ENCODE results near the gene AP1S3. TPM values are rescaled to one million over a fixed set of nuclear protein-coding genes. Genes with fewer than 3 reads are reported as not detected.

The AP1S3 gene
- total RNA-seq, 1 experiment from 2014 or later = 17.4 TPM

GRCh38 chr2:223768179-223768578, 69.2 kb downstream of the AP1S3 start (continued):
- TF ChIP-seq ZBTB43 (CRISPR knock-in tag; IDR thresholded peaks at IDR 0.05) = no peak
- TF ChIP-seq, protein P1, sequence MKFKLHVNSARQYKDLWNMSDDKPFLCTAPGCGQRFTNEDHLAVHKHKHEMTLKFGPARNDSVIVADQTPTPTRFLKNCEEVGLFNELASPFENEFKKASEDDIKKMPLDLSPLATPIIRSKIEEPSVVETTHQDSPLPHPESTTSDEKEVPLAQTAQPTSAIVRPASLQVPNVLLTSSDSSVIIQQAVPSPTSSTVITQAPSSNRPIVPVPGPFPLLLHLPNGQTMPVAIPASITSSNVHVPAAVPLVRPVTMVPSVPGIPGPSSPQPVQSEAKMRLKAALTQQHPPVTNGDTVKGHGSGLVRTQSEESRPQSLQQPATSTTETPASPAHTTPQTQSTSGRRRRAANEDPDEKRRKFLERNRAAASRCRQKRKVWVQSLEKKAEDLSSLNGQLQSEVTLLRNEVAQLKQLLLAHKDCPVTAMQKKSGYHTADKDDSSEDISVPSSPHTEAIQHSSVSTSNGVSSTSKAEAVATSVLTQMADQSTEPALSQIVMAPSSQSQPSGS (CRISPR knock-in tag; IDR thresholded peaks at IDR 0.05; ENCODE audit: borderline replicate concordance, low read depth) = no peak
- no peak for TF ChIP-seq ZNF281 (CRISPR knock-in tag; IDR thresholded peaks at IDR 0.05)
- TF ChIP-seq ZNF219 (CRISPR knock-in tag; IDR thresholded peaks at IDR 0.05; ENCODE audit: borderline replicate concordance) = no peak
- TF ChIP-seq ATF6 (CRISPR knock-in tag; IDR thresholded peaks at IDR 0.05) = no peak
- TF ChIP-seq SMAD3 (CRISPR knock-in tag; IDR thresholded peaks at IDR 0.05; ENCODE audit: borderline replicate concordance) = no peak
- TF ChIP-seq, protein P2, sequence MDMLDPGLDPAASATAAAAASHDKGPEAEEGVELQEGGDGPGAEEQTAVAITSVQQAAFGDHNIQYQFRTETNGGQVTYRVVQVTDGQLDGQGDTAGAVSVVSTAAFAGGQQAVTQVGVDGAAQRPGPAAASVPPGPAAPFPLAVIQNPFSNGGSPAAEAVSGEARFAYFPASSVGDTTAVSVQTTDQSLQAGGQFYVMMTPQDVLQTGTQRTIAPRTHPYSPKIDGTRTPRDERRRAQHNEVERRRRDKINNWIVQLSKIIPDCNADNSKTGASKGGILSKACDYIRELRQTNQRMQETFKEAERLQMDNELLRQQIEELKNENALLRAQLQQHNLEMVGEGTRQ (CRISPR knock-in tag; IDR thresholded peaks at IDR 0.05) = no peak
- no peak for TF ChIP-seq CDX4 (CRISPR knock-in tag; IDR thresholded peaks at IDR 0.05; ENCODE audit: borderline replicate concordance)
- TF ChIP-seq KAT7 (CRISPR knock-in tag; IDR thresholded peaks at IDR 0.05; ENCODE audit: borderline replicate concordance) = no peak

DNA sequence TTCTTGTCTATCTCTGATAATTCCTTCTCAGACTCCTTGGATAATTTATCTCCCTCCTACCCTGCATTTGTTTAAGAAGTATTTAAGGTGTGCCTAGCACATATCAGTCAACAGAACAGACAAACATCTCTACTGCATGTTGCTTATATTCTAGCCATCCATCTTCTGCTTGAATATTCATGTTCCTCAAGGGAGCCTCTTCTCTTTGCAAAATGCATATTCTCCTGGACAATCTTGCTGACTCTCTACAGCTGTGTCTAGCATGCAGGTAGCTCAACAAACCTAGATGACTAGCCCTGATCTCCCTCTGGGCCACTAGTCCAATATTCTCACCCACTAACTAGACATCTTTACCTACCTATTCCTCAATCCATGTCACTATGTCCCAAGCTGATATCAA, 70.0 kb downstream of the AP1S3 start:
- Mint-ChIP-seq H3K27ac (no peak overlapping the region), H3K9me3 (peaks cover 4% of the 10 kb centered on the region), H3K4me1 (no peaks in the 10 kb centered on the region), H3K27me3 (ENCODE audit: low read depth) (no peaks in the 10 kb centered on the region), H3K4me3 (no peak overlapping the region), H3K36me3 (peaks cover 11% of the 10 kb centered on the region)
- DNase-seq (ENCODE audit: low spot score) (no peak), ATAC-seq (no peak)
- ChIA-PET CTCF (no interaction called here), POLR2A (no interaction called here)
- TF ChIP-seq SP1 (CRISPR knock-in tag; conservative IDR thresholded peaks at IDR 0.05) (no peak), CBFB (CRISPR knock-in tag; IDR thresholded peaks at IDR 0.05; ENCODE audit: low read depth) (no peak), NFYB (CRISPR knock-in tag; conservative IDR thresholded peaks at IDR 0.05; ENCODE audit: low read depth) (no peak), FOXJ3 (CRISPR knock-in tag; IDR thresholded peaks at IDR 0.05; ENCODE audit: borderline replicate concordance) (no peak), IRF1 (CRISPR knock-in tag; IDR thresholded peaks at IDR 0.05) (no peak), ZNF138 (CRISPR knock-in tag; conservative IDR thresholded peaks at IDR 0.05) (no peak), GABPB1 (CRISPR knock-in tag; IDR thresholded peaks at IDR 0.05) (no peak), TP53 (CRISPR knock-in tag; IDR thresholded peaks at IDR 0.05) (no peak), RORB (CRISPR knock-in tag; IDR thresholded peaks at IDR 0.05) (no peak), FOXK1 (CRISPR knock-in tag; IDR thresholded peaks at IDR 0.05) (no peak), CTCF (IDR thresholded peaks at IDR 0.05) (no peak), ZNF317 (CRISPR knock-in tag; IDR thresholded peaks at IDR 0.05; ENCODE audit: borderline replicate concordance, low read depth) (no peak), ETV6 (CRISPR knock-in tag; IDR thresholded peaks at IDR 0.05) (no peak), NR3C1 (CRISPR knock-in tag; conservative IDR thresholded peaks at IDR 0.05; ENCODE audit: low read depth) (no peak), OVOL2 (CRISPR knock-in tag; IDR thresholded peaks at IDR 0.05; ENCODE audit: borderline replicate concordance) (no peak)
- TF ChIP-seq, protein P3, sequence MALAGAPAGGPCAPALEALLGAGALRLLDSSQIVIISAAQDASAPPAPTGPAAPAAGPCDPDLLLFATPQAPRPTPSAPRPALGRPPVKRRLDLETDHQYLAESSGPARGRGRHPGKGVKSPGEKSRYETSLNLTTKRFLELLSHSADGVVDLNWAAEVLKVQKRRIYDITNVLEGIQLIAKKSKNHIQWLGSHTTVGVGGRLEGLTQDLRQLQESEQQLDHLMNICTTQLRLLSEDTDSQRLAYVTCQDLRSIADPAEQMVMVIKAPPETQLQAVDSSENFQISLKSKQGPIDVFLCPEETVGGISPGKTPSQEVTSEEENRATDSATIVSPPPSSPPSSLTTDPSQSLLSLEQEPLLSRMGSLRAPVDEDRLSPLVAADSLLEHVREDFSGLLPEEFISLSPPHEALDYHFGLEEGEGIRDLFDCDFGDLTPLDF (CRISPR knock-in tag; IDR thresholded peaks at IDR 0.05) = no peak
